HG03460 (cell line): ENCODE measurements around the gene TLR10.
A peak's percentile ranks its signal among the peaks of the same experiment; 100 is the strongest.
"Not testable (repeated sequence)": the region's sequence is repeated elsewhere in the genome, so short reads cannot be mapped to it uniquely, and the experiment has no call there.

Experiments used
- ATAC-seq: cut with Tn5 transposase; IDR thresholded peaks from one replicate; pipeline ENCODE4 v1.9.1; 2021; ENCODE audit not compliant: unreplicated experiment

TLR10 gene, protein sequence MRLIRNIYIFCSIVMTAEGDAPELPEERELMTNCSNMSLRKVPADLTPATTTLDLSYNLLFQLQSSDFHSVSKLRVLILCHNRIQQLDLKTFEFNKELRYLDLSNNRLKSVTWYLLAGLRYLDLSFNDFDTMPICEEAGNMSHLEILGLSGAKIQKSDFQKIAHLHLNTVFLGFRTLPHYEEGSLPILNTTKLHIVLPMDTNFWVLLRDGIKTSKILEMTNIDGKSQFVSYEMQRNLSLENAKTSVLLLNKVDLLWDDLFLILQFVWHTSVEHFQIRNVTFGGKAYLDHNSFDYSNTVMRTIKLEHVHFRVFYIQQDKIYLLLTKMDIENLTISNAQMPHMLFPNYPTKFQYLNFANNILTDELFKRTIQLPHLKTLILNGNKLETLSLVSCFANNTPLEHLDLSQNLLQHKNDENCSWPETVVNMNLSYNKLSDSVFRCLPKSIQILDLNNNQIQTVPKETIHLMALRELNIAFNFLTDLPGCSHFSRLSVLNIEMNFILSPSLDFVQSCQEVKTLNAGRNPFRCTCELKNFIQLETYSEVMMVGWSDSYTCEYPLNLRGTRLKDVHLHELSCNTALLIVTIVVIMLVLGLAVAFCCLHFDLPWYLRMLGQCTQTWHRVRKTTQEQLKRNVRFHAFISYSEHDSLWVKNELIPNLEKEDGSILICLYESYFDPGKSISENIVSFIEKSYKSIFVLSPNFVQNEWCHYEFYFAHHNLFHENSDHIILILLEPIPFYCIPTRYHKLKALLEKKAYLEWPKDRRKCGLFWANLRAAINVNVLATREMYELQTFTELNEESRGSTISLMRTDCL

GRCh38 chr4:38782452-38783108 lies at the start of gene TLR10:
Gene TLR10, minus strand, starts transcription at chr4:38782990. Its CDS starts 7,400 bp downstream, at chr4:38775590.
- ATAC-seq, result peak; percentile 55

GRCh38 chr4:38832206-38832605 lies 49.4 kb upstream of the TLR10 start:
- ATAC-seq, result no peak

DNA sequence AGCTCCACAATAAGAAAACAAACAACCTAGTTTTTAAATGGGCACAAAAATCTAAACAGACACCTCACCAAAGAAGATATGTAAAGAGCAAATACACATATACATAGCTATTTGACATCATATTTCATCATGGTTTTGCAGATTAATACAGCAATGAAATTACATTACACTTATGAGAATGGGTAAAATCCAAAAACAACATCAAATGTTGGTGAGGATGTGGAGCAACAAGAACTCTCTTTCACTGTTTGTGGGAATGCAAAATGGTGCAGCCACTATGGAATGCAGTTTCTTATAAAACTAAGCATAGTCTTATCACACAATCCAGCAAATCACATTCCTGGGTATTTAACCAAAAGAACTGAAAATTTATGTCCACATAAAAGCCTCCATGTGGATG lies 48.9 kb upstream of the TLR10 start:
- ATAC-seq, result no peak

GRCh38 chr4:38829237-38829636 lies 46.4 kb upstream of the TLR10 start:
- ATAC-seq, result no peak

- no peak for ATAC-seq
These were observed 41.0 kb upstream of the TLR10 start for GRCh38 chr4:38823766-38824165.

DNA sequence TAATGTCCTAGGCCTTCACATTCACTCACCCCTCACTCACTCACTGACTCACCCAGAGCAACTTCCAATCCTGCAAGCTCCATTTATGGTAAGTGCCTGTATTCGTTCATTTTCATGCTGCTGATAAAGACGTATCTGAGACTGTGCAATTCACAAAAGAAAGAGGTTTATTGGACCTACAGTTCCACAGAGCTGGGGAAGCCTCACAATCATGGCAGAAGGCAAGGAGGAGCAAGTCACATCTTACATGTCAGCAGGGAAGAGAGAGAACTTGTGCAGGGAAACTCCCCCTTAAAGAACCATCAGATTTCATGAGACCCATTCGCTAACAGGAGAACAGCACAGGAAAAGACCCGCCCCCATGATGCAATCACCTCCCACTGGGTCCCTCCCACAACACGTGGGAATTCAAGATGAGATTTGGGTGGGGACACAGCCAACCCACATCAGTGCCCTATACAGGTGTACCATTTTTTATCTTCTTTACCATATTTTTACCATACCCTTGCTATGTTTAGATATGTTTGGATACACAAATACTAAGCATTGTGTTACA lies 40.0 kb upstream of the TLR10 start:
- no peak for ATAC-seq

DNA sequence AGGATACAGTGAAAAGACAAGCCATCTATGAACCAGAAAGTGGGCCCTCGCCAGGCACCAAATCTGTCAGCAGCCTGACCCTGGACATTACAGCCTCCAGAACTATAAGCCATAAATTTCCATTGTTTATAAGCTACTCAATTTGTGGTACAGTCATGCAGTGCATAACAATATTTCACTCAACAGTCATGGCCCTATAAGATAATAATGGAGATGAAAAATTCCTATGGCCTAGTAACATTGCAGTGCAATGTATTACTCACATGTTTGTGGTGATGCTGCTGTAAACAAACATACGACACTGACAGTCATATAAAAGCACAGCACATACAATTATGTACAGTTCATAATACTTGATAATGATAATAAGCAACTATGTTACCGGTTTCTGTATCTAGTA lies 38.9 kb upstream of the TLR10 start:
- no peak for ATAC-seq

DNA sequence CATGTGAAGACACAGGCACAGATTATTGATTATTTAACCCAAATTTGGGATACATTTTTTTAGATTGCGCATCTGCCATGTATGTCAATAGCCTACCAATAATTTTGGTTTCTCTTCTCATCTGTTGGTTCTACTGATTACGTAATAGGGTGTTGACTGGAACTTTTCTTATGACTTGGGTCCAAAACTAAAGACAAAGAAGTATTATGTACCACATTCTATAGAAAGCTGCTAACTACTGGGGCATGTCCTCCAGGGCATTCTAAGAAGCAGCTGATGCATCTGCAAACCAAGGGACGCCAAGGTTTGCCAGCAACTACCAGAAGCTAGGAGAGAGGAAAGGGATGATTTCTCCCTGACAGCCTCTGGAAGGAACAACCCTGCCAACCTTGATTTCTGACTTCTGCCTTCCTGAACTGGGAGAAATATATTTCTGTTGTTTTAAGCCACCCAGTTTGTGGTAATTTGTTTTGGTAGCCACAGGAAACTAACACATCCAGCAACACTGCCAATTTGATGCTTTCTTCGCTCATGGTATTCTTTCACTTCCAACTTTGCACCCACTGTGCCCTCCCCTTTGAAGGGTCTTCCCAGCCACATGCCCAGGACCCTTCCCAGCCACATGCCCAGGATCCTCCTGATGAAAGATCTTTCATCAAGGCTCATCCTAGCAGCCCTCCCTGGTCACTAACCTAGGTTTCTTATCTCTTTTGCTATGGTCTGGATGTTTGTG lies 37.7 kb upstream of the TLR10 start:
- ATAC-seq, result peak; percentile 58

DNA sequence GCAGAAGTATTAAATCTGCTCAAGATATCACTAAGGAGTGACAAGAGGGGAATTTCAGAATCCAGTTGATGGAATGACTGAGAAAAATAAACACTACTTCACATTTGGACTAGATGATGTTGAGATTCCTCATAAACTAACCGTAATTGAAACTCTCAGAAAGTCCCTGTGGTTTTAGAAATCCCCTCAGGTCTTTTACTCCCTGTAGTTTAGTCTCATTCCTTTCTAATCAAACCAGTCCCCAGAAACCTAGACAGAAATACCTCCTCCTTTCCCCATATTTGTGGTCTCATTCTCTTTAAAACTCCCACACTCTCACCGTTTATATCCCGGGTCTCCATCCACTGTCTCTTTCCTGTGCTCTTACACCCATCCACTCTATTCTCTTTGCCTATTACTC lies 36.8 kb upstream of the TLR10 start:
- no peak for ATAC-seq

DNA sequence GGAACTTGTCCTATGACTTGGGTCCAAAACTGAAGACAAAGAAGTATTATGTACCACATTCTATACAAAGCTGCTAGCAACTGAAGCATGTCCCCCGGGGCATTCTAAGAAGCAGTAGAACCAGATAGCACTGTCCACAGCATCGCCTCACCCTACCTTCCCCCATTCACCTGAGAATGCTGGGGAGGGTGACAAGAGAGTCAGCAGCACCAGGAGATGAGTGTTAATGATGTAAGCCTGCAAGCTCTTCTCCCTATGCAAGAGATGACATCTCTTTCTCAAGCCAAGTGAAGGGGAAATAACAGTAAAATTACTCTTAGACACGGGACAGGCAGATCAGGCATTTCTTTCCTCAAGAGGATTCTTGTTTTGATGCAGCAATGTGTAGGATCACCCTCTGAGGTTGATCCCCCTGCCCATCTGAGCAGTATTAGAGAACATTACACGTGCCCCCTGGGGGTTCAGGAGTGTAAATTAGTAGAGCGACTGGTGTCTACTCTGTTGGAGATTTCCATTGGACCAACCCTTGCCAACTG lies 35.7 kb upstream of the TLR10 start:
- peak; percentile 53 for ATAC-seq

DNA sequence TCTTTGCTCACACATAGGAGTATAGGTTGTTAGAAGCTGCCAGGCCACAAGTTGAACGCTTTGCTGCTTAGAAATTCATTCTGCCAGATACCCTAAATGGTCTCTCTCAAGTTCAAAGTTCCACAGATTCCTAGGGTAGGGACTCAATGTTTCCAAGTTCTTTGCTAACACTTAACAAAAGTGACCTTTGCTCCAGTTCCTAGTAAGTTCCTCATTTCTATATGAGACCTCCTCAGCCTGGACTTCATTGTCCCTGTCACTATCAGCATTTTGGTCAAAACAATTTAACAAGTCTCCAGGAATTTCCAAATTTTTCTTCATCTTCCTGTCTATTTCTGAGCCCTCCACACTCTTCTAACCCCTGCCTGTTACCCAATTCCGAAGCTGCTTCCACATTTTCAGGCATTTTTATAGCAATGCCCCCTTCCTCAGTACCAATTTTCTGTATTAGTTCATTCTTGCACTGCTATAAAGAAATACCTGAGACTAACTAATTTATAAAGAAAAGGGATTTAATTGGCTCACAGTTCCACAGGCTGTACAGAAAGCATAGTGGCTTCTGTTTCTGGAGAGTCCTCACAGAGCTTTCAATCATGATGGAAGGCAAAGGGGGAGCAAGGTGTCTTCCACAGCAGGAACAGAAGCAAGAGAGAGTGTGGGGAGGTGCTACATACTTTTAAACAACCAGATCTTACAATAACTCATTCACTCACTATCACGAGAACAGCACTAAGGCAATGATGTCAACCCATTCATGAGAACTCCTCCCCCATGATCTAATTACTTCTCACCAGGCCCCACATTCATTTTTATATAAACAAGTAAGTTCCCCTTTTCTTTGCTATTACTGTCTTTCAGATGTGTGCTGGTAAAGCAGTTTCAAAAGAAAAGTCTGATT lies 33.3 kb upstream of the TLR10 start:
- no peak for ATAC-seq

DNA sequence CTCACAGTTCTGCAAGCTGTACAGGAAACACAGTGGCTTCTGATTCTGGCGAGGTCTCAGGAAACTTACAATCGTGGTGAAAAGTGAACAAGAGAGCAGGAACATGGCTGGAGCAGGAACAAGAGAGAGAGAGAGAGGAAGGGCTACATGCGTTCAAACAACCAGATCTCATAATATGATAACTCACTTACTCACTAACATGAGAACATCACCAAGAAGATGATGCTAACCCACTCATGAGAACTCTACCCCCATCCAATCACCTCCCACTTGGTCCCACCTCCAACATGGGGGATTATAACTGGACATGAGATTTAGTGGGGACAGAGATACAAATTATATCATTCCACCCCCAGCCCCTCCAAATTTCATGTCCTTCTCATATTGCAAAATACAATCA lies 31.6 kb upstream of the TLR10 start:
- no peak for ATAC-seq

- ATAC-seq, result no peak
These were observed 28.5 kb upstream of the TLR10 start for GRCh38 chr4:38811297-38811696.

DNA sequence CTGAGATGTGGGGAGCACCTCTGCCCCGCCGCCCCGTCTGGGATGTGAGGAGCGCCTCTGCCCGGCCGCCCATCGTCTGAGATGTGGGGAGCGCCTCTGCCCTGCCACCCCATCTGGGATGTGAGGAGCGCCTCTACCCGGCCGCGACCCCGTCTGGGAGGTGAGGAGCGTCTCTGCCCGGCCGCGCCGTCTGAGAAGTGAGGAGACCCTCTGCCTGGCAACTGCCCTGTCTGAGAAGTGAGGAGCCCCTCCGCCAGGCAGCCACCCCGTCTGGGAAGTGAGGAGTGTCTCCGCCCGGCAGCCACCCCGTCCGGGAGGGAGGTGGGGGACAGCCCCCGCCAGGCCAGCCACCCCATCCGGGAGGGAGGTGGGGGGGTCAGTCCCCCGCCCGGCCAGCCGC lies 24.7 kb upstream of the TLR10 start:
- not testable (repeated sequence) for ATAC-seq

DNA sequence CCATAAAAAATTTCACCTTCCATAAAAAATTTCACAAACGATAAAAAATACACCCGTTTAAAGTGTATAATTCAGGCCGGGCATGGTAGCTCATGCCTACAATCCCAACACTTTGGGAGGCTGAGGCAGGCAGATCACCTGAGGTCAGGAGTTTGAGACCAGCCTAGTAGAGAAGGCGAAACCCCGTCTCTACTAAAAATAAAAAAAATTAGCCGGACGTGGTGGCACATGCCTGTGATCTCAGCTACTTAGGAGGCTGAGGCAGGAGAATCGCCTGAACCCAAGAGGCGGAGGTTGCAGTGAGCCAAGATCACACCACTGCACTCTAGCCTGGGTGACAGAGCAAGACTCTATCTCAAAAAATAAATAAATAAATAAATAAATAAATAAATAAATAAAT lies 23.5 kb upstream of the TLR10 start:
- not testable (repeated sequence) for ATAC-seq

DNA sequence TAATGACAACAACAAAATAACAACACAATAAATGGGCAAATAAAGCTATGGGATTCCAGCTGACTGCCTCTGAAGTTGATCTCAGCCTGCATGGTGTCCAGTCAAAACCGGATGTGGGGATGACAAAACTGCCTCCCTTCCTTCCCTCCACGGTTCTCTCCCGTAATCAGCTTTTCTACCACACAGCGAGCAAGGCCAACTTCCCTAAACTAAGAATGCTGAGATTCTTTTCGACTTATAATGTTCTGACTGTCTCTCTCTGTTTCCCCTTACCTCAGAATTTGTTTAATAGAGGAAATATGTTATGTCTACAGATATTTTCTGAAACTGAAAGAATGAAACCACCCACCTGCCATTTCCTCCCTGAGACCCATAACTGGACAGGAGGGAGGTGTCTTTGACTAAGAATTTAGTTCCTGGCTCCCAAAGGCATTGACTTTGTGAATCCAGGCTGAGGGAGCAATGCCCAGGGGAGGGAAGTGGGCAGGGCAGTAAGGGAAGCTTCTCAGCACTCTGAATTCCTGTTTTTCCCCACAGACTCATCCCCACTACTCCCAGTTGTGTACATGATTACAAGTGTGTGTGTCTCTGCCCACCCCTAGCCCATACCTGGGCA lies 22.8 kb upstream of the TLR10 start:
- peak; percentile 88 for ATAC-seq

DNA sequence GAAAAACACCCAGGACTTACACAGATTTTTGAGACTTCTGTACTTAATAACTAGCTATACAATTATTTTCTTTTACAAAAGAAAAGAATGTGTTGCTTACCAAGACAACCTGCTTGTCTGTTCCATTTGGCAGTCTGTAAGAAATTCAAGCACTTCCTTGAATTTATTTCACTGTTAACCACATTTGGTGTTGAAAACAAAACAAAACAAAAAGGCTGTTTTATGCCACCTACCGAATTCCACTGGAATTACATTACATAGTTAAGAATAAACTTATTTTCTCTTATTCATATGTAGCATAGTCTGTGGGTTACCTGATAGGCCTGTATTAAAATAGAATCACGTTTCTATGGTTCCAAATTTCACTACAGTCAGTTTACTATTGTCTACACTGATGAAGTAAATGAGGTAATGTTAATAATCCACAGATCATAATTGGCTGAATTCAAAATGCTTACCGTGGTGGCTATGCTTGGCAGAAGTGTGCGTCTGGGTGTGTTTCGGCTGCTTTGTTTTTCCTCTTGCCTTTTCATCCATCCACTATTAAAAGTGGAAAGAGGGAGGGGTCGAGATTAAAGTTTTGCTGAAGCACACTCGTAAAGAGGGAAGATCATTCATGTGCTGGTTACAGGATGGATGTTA lies 22.0 kb upstream of the TLR10 start, which contains the start of gene TLR1:
TLR1 (minus strand) TSS at position 138 of the 642 bp plus-strand sequence. CDS start 5,960 bp downstream, outside the sequence.
- no peak for ATAC-seq
